Measurements from ENCODE around the gene ATP10D. TPM values are rescaled to one million over a fixed set of nuclear protein-coding genes. Genes with fewer than 3 reads are reported as not detected.

Gene ATP10D
- polyA plus RNA-seq, 1 of the 3 experiments (the other 2 are of a cell fraction) = 7.9 TPM

DNA sequence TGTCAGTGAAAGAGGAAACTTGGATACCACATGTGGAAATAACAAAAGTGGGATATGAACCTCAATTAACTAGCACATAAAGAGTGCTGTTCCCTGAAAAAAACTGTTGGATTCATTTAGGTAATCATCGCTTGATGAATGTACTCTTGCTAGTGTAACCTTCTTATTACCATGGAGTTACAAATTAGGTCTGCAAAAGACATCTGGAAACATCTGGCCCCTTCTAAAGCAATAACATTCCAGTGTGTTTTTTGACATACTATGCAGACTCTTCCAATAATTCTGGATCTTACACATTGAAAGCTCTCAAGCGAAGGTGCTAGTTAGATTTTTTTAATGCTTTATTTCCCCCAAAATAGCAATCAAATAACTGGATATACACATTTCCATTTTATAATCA lies 134.6 kb downstream of the ATP10D start:
- POLR2A ChIA-PET = no interaction called here
- Histone ChIP-seq H3K36me3 (replicated peaks in 1 of 2; ENCODE audit: control insufficient read depth in 1 of 2, insufficient read depth in 2 of 2, low read length in 1 of 2) (no peaks in the 10 kb centered on the region), H3K4me3 (ENCODE audit: low read depth in 2 of 2, low read length in 1 of 2) (no peak overlapping the region), H4K20me1 (ENCODE audit: insufficient read depth) (no peaks in the 10 kb centered on the region), H3K9ac (no peak overlapping the region), H3F3A (replicated peaks; ENCODE audit: insufficient read depth) (peaks cover 9% of the 10 kb centered on the region), H3K4me1 (ENCODE audit: control insufficient read depth in 1 of 2, insufficient read depth in 2 of 2, low read depth in 1 of 2, low read length in 1 of 2) (no peaks in the 10 kb centered on the region), H3K27me3 (ENCODE audit: insufficient read depth) (no peaks in the 10 kb centered on the region), H3K27ac (ENCODE audit: low read depth in 2 of 2, low read length in 1 of 2) (no peak overlapping the region), H3K9me2 (no peaks in the 10 kb centered on the region), H2AFZ (ENCODE audit: low read depth) (no peak overlapping the region), H3K4me2 (no peak overlapping the region), H3K79me2 (ENCODE audit: insufficient read depth) (no peaks in the 10 kb centered on the region), H3K9me3 (no peaks in the 10 kb centered on the region)
- TF ChIP-seq IRF3 (IDR thresholded peaks at IDR 0.05; ENCODE audit: low read depth, low read length) = no peak
- no peak for TF ChIP-seq TEAD4 (IDR thresholded peaks at IDR 0.05; ENCODE audit: borderline replicate concordance, insufficient read depth)
- TF ChIP-seq FOXM1 (IDR thresholded peaks at IDR 0.05; ENCODE audit: low read depth) = no peak
- TF ChIP-seq EP300 (IDR thresholded peaks at IDR 0.05; ENCODE audit: borderline replicate concordance in 1 of 2, low read depth in 1 of 2, low read length in 1 of 2) = no peak
- TF ChIP-seq SIN3A (IDR thresholded peaks at IDR 0.05; ENCODE audit: borderline replicate concordance, low read depth, low read length) = no peak
- no peak for TF ChIP-seq SMC3 (IDR thresholded peaks at IDR 0.05; ENCODE audit: low read depth, low read length)
- TF ChIP-seq ZBTB33 (IDR thresholded peaks at IDR 0.05; ENCODE audit: borderline replicate concordance, low read depth) = no peak
- TF ChIP-seq YY1 (IDR thresholded peaks at IDR 0.05; ENCODE audit: low read depth) = no peak
- TF ChIP-seq MXI1 (IDR thresholded peaks at IDR 0.05; ENCODE audit: low read depth, low read length) = no peak
- no peak for TF ChIP-seq RCOR1 (IDR thresholded peaks at IDR 0.05; ENCODE audit: low read length)
- TF ChIP-seq RXRA (IDR thresholded peaks at IDR 0.05; ENCODE audit: borderline replicate concordance, low read depth) = no peak
- TF ChIP-seq, protein P1, sequence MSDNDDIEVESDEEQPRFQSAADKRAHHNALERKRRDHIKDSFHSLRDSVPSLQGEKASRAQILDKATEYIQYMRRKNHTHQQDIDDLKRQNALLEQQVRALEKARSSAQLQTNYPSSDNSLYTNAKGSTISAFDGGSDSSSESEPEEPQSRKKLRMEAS (IDR thresholded peaks at IDR 0.05; ENCODE audit: low read depth) = no peak
- TF ChIP-seq REST (IDR thresholded peaks at IDR 0.05; ENCODE audit: low read depth, low read length) = no peak
- 92% methylated on average over 2 of the region's 2 CpGs for WGBS (ENCODE audit: low lambda C conversion rate)
- DNase-seq = no peak
- CTCF ChIA-PET = no interaction called here
